GM12801 (cell line): Measurements from ENCODE around the gene EIF2D.

Source experiments
- CTCF ChIP-seq: IDR thresholded peaks from one replicate; pipeline ENCODE4 v1.5.1; 2011; ENCODE audit warnings: control low read depth; ENCODE audit not compliant: insufficient read length; ENCODE audit errors: extremely low read depth

The EIF2D gene

GRCh38 chr1:206633708-206634121 is 21.4 kb upstream of the EIF2D start:
- TF ChIP-seq CTCF: no peak

- no peak for TF ChIP-seq CTCF
These were observed 18.8 kb upstream of the EIF2D start for GRCh38 chr1:206631085-206631509.

GRCh38 chr1:206628916-206629315 is 16.7 kb upstream of the EIF2D start:
- TF ChIP-seq CTCF: no peak

- no peak for TF ChIP-seq CTCF
These were observed 2.9 kb downstream of the EIF2D start for GRCh38 chr1:206609229-206609991.

DNA sequence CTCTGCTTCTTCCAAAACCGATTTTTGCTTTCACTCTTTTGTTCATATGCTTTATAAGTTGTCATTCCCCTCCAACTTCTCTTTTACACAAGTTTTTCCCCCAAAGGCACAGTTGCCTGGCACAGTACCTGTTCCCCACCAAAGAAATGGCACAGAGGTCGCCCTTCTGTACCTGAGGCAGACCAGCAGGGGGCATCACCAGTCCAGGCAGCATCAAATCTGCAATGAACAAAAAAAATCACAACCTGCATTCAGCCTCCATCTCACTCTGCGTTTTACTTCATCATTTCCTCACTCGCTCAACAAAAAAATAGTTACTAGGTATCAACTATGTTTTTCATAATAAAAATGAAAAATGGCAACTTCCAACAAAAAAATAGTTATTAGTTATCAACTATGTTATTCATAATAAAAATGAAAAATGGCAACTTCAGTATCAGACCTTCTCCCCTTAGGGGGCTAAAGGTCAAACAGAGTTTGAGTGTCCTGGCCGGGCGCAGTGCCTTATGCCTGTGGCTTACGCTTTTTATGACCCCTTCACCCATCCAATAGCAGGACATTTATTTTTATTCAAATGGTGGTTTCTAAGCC is 4.1 kb downstream of the EIF2D start:
- no peak for TF ChIP-seq CTCF

DNA sequence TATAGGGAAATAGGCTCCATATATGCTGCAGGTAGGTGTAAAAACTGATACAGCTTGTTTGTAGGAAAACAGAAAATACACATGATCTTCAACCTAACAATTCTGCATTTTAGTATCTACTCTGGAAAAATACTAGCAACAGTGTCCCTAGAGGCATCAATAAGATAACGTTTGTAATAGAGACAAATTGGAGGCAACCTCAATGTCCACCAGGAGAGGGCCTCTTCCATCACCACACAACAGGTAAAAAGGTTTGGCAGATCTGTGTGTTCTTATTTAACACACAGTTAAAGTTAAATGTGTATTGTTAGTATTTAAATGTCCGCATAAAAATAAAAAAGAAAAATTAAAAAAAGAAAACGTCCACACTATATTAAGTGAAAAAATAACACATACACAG is 5.4 kb downstream of the EIF2D start:
- TF ChIP-seq CTCF: no peak

GRCh38 chr1:206604861-206605260 is 7.4 kb downstream of the EIF2D start:
- no peak for TF ChIP-seq CTCF
